A549 (cell line): Measurements from ENCODE around the gene SEMA4A. TPM values are rescaled to one million over a fixed set of nuclear protein-coding genes. Genes with fewer than 3 reads are reported as not detected.

Experiments used
- BHLHE40 ChIP-seq: IDR thresholded peaks from 2 replicates; pipeline ENCODE4 v1.6.1; 2012; ENCODE audit warnings: low read depth, low read length, inconsistent platforms
- CBX8 ChIP-seq: fragments of 200-600 bp; sonication (generic); IDR thresholded peaks from 2 replicates; pipeline ENCODE4 v1.6.1; 2016
- CHD4 ChIP-seq: fragments of 200-600 bp; sonication (generic); IDR thresholded peaks from 2 replicates; pipeline ENCODE4 v1.6.1; 2016; ENCODE audit warnings: antibody characterized with exemption, mild to moderate bottlenecking, borderline replicate concordance
- EHF ChIP-seq: fragments of 250-450 bp; sonication (Bioruptor Pico); IDR thresholded peaks from 2 replicates; pipeline ENCODE4 v1.5.0; 2020; ENCODE audit warnings: mild to moderate bottlenecking
- EHMT2 ChIP-seq: fragments of 200-600 bp; sonication (generic); IDR thresholded peaks from 2 replicates; pipeline ENCODE4 v1.6.1; 2016; ENCODE audit warnings: antibody characterized with exemption, low read depth, mild to moderate bottlenecking, moderate library complexity
- ELK1 ChIP-seq: fragments of 150-350 bp; IDR thresholded peaks from 2 replicates; pipeline ENCODE4 v1.6.1; 2014; ENCODE audit warnings: low read depth, mild to moderate bottlenecking, low read length
- FOSB ChIP-seq: fragments of 250-450 bp; sonication (Bioruptor Pico); IDR thresholded peaks from 2 replicates; pipeline ENCODE4 v1.5.0; 2020; ENCODE audit warnings: mild to moderate bottlenecking, moderate library complexity
- FOSL2 ChIP-seq, 2 experiments: fragments of 450-650 bp in 1 of 2; fragments of >200 bp in 1 of 2; sonication (Bioruptor Twin) in 1 of 2; formaldehyde crosslinking; IDR thresholded peaks; 2 replicates each; pipeline versions ENCODE4 v1.5.0 to v1.6.1; 2016 to 2020; ENCODE audit warnings: mild to moderate bottlenecking in 1 of 2, moderate library complexity in 1 of 2
- GATA3 ChIP-seq: IDR thresholded peaks from 2 replicates; pipeline ENCODE4 v1.6.1; 2012; ENCODE audit warnings: borderline replicate concordance
- HDAC2 ChIP-seq: fragments of 200-600 bp; sonication (generic); IDR thresholded peaks from 2 replicates; pipeline ENCODE4 v1.6.1; 2016
- HEYL ChIP-seq: fragments of 250-450 bp; sonication (Bioruptor Pico); IDR thresholded peaks from 2 replicates; pipeline ENCODE4 v1.8.0; 2021; ENCODE audit warnings: mild to moderate bottlenecking, moderate library complexity
- HOXB13 ChIP-seq: fragments of 250-450 bp; sonication (Bioruptor Pico); IDR thresholded peaks from 2 replicates; pipeline ENCODE4 v1.5.0; 2020; ENCODE audit warnings: low read depth, mild to moderate bottlenecking, moderate library complexity
- HOXB5 ChIP-seq: fragments of 250-450 bp; sonication (Bioruptor Pico); IDR thresholded peaks from 2 replicates; pipeline ENCODE4 v1.5.0; 2020; ENCODE audit warnings: mild to moderate bottlenecking, moderate library complexity
- JUNB ChIP-seq: fragments of >200 bp; sonication (Bioruptor Twin); formaldehyde crosslinking; IDR thresholded peaks from 2 replicates; pipeline ENCODE4 v1.6.1; 2016
- KDM1A ChIP-seq: fragments of 200-600 bp; sonication (generic); IDR thresholded peaks from 2 replicates; pipeline ENCODE4 v1.6.1; 2016; ENCODE audit warnings: low read depth, mild to moderate bottlenecking
- KDM5A ChIP-seq: fragments of 200-600 bp; sonication (generic); IDR thresholded peaks from 2 replicates; pipeline ENCODE4 v1.6.1; 2016; ENCODE audit warnings: antibody characterized with exemption, mild to moderate bottlenecking
- MAZ ChIP-seq: fragments of 150-350 bp; IDR thresholded peaks from 2 replicates; pipeline ENCODE4 v1.6.1; 2014; ENCODE audit warnings: antibody characterized with exemption, low read depth, low read length, borderline replicate concordance
- POLR2A ChIP-seq: IDR thresholded peaks from 2 replicates; pipeline ENCODE4 v1.6.1; 2012; ENCODE audit warnings: mild to moderate bottlenecking, low read length
- POLR2AphosphoS2 ChIP-seq: conservative IDR thresholded peaks from 2 replicates; pipeline ENCODE4 v1.6.1; 2012; ENCODE audit warnings: low read length, improper control_type of control experiment, inconsistent platforms
- RAD21 ChIP-seq, 2 experiments: fragments of >200 bp in 1 of 2; sonication (Bioruptor Twin) in 1 of 2; formaldehyde crosslinking in 1 of 2; IDR thresholded peaks in 1 of 2; conservative IDR thresholded peaks in 1 of 2; 2 replicates in 1 of 2; 3 replicates in 1 of 2; pipeline ENCODE4 v1.6.1; 2012 to 2018; ENCODE audit warnings: inconsistent platforms in 1 of 2
- RCOR1 ChIP-seq: fragments of 150-350 bp; IDR thresholded peaks from 2 replicates; pipeline ENCODE4 v1.6.1; 2014; ENCODE audit warnings: antibody characterized with exemption, low read length, low read depth
- SMC3 ChIP-seq: fragments of >200 bp; sonication (Bioruptor Twin); formaldehyde crosslinking; IDR thresholded peaks from 3 replicates; pipeline ENCODE4 v1.6.1; 2018; ENCODE audit warnings: inconsistent platforms
- SREBF2 ChIP-seq: fragments of 450-650 bp; IDR thresholded peaks from 2 replicates; pipeline ENCODE4 v1.6.1; 2014; ENCODE audit warnings: mild to moderate bottlenecking, moderate library complexity
- TFCP2L1 ChIP-seq: fragments of 250-450 bp; sonication (Bioruptor Pico); IDR thresholded peaks from 2 replicates; pipeline ENCODE4 v1.5.0; 2021; ENCODE audit warnings: mild to moderate bottlenecking
- TP53 ChIP-seq: fragments of 250-450 bp; sonication (Bioruptor Pico); IDR thresholded peaks from 2 replicates; pipeline ENCODE4 v1.5.0; 2021; ENCODE audit warnings: mild to moderate bottlenecking, moderate library complexity
- USF2 ChIP-seq: fragments of 450-650 bp; IDR thresholded peaks from 2 replicates; pipeline ENCODE4 v1.6.1; 2014; ENCODE audit warnings: antibody characterized with exemption
- ZSCAN20 ChIP-seq: fragments of 250-450 bp; sonication (Bioruptor Pico); IDR thresholded peaks from 2 replicates; pipeline ENCODE4 v1.8.0; 2022; ENCODE audit warnings: mild to moderate bottlenecking, moderate library complexity
- polyA plus RNA-seq, 4 experiments: library from polyadenylated mRNA; depleted of rRNA in 3 of 4; stranded (reverse); fragments of >200 nt; fragmentation: RNase III in 1 of 4; extraction: RNeasy Plus Mini Kit Qiagen cat#74134 plus additional on column Dnase treatment in 1 of 4; gene quantifications; 2 replicates in 3 of 4; 3 replicates in 1 of 4; pipeline ENCODE4 v1.2.3, GENCODE V29; 2011 to 2017
- TF ChIP-seq, protein P1 (sequence below): IDR thresholded peaks from 2 replicates; pipeline ENCODE4 v1.6.1; 2012
- TF ChIP-seq, protein P2 (sequence below): IDR thresholded peaks from 2 replicates; pipeline ENCODE4 v1.6.1; 2012; ENCODE audit warnings: low read depth, borderline replicate concordance
- TF ChIP-seq, protein P3 (sequence below): fragments of 250-450 bp; sonication (Bioruptor Pico); IDR thresholded peaks from 2 replicates; pipeline ENCODE4 v1.5.0; 2021; ENCODE audit warnings: mild to moderate bottlenecking, moderate library complexity, borderline replicate concordance
- TF ChIP-seq, protein P4 (sequence below): fragments of 250-450 bp; sonication (Bioruptor Pico); IDR thresholded peaks from 2 replicates; pipeline ENCODE4 v1.5.0; 2020; ENCODE audit warnings: low read depth, mild to moderate bottlenecking, moderate library complexity
- TF ChIP-seq, protein P5 (sequence below): fragments of 200-600 bp; sonication (generic); IDR thresholded peaks from 2 replicates; pipeline ENCODE4 v1.6.1; 2016; ENCODE audit warnings: antibody characterized with exemption, mild to moderate bottlenecking, moderate library complexity

The SEMA4A gene
- polyA plus RNA-seq, 2 of the 4 experiments (the other 2 are of a cell fraction), result 0.04 to 0.27 TPM

GRCh38 chr1:156129687-156130577 lies 23.5 kb upstream of the SEMA4A start (continued):
- TF ChIP-seq, protein P1, sequence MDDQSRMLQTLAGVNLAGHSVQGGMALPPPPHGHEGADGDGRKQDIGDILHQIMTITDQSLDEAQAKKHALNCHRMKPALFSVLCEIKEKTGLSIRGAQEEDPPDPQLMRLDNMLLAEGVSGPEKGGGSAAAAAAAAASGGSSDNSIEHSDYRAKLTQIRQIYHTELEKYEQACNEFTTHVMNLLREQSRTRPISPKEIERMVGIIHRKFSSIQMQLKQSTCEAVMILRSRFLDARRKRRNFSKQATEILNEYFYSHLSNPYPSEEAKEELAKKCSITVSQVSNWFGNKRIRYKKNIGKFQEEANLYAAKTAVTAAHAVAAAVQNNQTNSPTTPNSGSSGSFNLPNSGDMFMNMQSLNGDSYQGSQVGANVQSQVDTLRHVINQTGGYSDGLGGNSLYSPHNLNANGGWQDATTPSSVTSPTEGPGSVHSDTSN, result no peak
- TF ChIP-seq POLR2A, result peak; percentile 19; the same call in 1 of the 2 replicates
- no peak for TF ChIP-seq CBX8
- TF ChIP-seq, protein P2, sequence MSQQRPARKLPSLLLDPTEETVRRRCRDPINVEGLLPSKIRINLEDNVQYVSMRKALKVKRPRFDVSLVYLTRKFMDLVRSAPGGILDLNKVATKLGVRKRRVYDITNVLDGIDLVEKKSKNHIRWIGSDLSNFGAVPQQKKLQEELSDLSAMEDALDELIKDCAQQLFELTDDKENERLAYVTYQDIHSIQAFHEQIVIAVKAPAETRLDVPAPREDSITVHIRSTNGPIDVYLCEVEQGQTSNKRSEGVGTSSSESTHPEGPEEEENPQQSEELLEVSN, result no peak
- TF ChIP-seq TP53 (CRISPR knock-in tag), result peak; percentile 17; the same call in 1 of the 2 replicates
- TF ChIP-seq, protein P3, sequence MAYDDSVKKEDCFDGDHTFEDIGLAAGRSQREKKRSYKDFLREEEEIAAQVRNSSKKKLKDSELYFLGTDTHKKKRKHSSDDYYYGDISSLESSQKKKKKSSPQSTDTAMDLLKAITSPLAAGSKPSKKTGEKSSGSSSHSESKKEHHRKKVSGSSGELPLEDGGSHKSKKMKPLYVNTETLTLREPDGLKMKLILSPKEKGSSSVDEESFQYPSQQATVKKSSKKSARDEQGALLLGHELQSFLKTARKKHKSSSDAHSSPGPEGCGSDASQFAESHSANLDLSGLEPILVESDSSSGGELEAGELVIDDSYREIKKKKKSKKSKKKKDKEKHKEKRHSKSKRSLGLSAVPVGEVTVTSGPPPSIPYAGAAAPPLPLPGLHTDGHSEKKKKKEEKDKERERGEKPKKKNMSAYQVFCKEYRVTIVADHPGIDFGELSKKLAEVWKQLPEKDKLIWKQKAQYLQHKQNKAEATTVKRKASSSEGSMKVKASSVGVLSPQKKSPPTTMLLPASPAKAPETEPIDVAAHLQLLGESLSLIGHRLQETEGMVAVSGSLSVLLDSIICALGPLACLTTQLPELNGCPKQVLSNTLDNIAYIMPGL, result no peak
- peak; percentile 75 for TF ChIP-seq FOSB
- peak; percentile 58; the same call in 1 of the 2 replicates for TF ChIP-seq GATA3
- no peak for TF ChIP-seq MAZ
- TF ChIP-seq, protein P4, sequence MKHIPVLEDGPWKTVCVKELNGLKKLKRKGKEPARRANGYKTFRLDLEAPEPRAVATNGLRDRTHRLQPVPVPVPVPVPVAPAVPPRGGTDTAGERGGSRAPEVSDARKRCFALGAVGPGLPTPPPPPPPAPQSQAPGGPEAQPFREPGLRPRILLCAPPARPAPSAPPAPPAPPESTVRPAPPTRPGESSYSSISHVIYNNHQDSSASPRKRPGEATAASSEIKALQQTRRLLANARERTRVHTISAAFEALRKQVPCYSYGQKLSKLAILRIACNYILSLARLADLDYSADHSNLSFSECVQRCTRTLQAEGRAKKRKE (CRISPR knock-in tag), result no peak
- TF ChIP-seq HOXB13, result no peak
- no peak for TF ChIP-seq USF2
- TF ChIP-seq TFCP2L1 (CRISPR knock-in tag), result no peak
- TF ChIP-seq EHF, result peak; percentile 58; the same call in 1 of the 2 replicates
- no peak for TF ChIP-seq SREBF2
- TF ChIP-seq HEYL (CRISPR knock-in tag), result no peak
- TF ChIP-seq SMC3, result peak; percentile 99
- TF ChIP-seq JUNB, result peak; percentile 68
- TF ChIP-seq ELK1, result no peak
- TF ChIP-seq, protein P5, sequence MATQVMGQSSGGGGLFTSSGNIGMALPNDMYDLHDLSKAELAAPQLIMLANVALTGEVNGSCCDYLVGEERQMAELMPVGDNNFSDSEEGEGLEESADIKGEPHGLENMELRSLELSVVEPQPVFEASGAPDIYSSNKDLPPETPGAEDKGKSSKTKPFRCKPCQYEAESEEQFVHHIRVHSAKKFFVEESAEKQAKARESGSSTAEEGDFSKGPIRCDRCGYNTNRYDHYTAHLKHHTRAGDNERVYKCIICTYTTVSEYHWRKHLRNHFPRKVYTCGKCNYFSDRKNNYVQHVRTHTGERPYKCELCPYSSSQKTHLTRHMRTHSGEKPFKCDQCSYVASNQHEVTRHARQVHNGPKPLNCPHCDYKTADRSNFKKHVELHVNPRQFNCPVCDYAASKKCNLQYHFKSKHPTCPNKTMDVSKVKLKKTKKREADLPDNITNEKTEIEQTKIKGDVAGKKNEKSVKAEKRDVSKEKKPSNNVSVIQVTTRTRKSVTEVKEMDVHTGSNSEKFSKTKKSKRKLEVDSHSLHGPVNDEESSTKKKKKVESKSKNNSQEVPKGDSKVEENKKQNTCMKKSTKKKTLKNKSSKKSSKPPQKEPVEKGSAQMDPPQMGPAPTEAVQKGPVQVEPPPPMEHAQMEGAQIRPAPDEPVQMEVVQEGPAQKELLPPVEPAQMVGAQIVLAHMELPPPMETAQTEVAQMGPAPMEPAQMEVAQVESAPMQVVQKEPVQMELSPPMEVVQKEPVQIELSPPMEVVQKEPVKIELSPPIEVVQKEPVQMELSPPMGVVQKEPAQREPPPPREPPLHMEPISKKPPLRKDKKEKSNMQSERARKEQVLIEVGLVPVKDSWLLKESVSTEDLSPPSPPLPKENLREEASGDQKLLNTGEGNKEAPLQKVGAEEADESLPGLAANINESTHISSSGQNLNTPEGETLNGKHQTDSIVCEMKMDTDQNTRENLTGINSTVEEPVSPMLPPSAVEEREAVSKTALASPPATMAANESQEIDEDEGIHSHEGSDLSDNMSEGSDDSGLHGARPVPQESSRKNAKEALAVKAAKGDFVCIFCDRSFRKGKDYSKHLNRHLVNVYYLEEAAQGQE, result no peak
- TF ChIP-seq POLR2AphosphoS2, result 0 out of 2 replicates have a peak, but pooled peaks have one; percentile 52
- peak; percentile 82; the same call in 1 of the 2 replicates for TF ChIP-seq HOXB5 (CRISPR knock-in tag)
- no peak for TF ChIP-seq HDAC2
- no peak for TF ChIP-seq KDM1A
- peak; percentile 99 for TF ChIP-seq RAD21 (conservative IDR thresholded peaks at IDR 0.05 in 1 of 2, IDR thresholded peaks at IDR 0.05 in 1 of 2)
- TF ChIP-seq FOSL2 (IDR thresholded peaks at IDR 0.05), result peak; percentile 87
- peak; percentile 97 for TF ChIP-seq FOSL2 (CRISPR knock-in tag; IDR thresholded peaks at IDR 0.05)
- TF ChIP-seq CHD4, result no peak
- no peak for TF ChIP-seq RCOR1
- TF ChIP-seq ZSCAN20 (CRISPR knock-in tag), result no peak
- TF ChIP-seq KDM5A, result no peak
- TF ChIP-seq EHMT2, result no peak
- no peak for TF ChIP-seq BHLHE40
